Neutrophil (primary cell): ENCODE measurements around the gene ZNF432.

ENCODE experiments used
- H3K27ac ChIP-seq: fragments of 200-600 bp; sonication (generic); 2 replicates; pipeline ENCODE4 v1.5.1; 2016; ENCODE audit warnings: mild to moderate bottlenecking, moderate library complexity
- H3K27me3 ChIP-seq: fragments of 200-600 bp; sonication (generic); 2 replicates; pipeline ENCODE4 v1.6.0; 2016; ENCODE audit warnings: mild to moderate bottlenecking
- H3K36me3 ChIP-seq: fragments of 200-600 bp; sonication (generic); 2 replicates; pipeline ENCODE4 v1.5.1; 2017
- H3K4me1 ChIP-seq, 2 experiments: fragments of 200-600 bp in 1 of 2; sonication (generic) in 1 of 2; 1 replicate in 1 of 2; 2 replicates in 1 of 2; pipeline versions ENCODE4 v1.5.1 to v1.6.1; 2013 to 2016; ENCODE audit warnings: low read depth in 1 of 2, low read length in 1 of 2, mild to moderate bottlenecking in 1 of 2, moderate library complexity in 1 of 2; ENCODE audit not compliant: control insufficient read depth in 1 of 2, insufficient read depth in 1 of 2
- H3K4me3 ChIP-seq, 2 experiments: fragments of 200-600 bp in 1 of 2; sonication (generic) in 1 of 2; 1 replicate in 1 of 2; 2 replicates in 1 of 2; pipeline ENCODE4 v1.5.1; 2013 to 2016; ENCODE audit warnings: low read depth in 1 of 2, low read length in 1 of 2, mild to moderate bottlenecking in 1 of 2, moderate library complexity in 1 of 2
- H3K9me3 ChIP-seq: fragments of 200-600 bp; sonication (generic); 2 replicates; pipeline ENCODE4 v1.5.1; 2016
- CTCF ChIP-seq: fragments of 200-600 bp; sonication (generic); IDR thresholded peaks from 2 replicates; pipeline ENCODE4 v1.5.1; 2016; ENCODE audit warnings: antibody characterized with exemption

The ZNF432 gene

GRCh38 chr19:52020506-52020905, 28.1 kb downstream of the ZNF432 start:
- no peak for TF ChIP-seq CTCF
- Histone ChIP-seq H3K36me3 (peaks cover 26% of the 10 kb centered on the region), H3K4me3 (no peak overlapping the region), H3K9me3 (peaks cover 22% of the 10 kb centered on the region), H3K4me1 (no peaks in the 10 kb centered on the region), H3K27ac (no peak overlapping the region), H3K27me3 (no peaks in the 10 kb centered on the region)

GRCh38 chr19:52010674-52011073, 38.0 kb downstream of the ZNF432 start:
- TF ChIP-seq CTCF: no peak
- Histone ChIP-seq H3K9me3 (peaks cover 4% of the 10 kb centered on the region), H3K4me3 (no peak overlapping the region), H3K4me1 (peaks cover 13% of the 10 kb centered on the region in 2 experiments), H3K27me3 (no peaks in the 10 kb centered on the region), H3K36me3 (no peaks in the 10 kb centered on the region), H3K27ac (no peak overlapping the region)

GRCh38 chr19:52007806-52008557, 40.7 kb downstream of the ZNF432 start, which contains the start of gene ZNF615:
Gene ZNF615, minus strand, starts transcription at chr19:52008211. Its CDS starts 4,500 bp downstream, at chr19:52003711.
- H3K4me3 ChIP-seq: peak within 1 kb of the TSS; percentile 79 to 96
- H3K36me3 ChIP-seq: no peaks in the 10 kb centered on the region
- peaks cover 4% of the 10 kb centered on the region for H3K9me3 ChIP-seq
- TF ChIP-seq CTCF: no peak
- peaks cover 13% of the 10 kb centered on the region in 2 experiments for H3K4me1 ChIP-seq
- no peaks in the 10 kb centered on the region for H3K27me3 ChIP-seq
- H3K27ac ChIP-seq: peak within 1 kb of the TSS; percentile 77

- TF ChIP-seq CTCF: no peak
These were observed 41.2 kb downstream of the ZNF432 start for GRCh38 chr19:52007451-52007805.

DNA sequence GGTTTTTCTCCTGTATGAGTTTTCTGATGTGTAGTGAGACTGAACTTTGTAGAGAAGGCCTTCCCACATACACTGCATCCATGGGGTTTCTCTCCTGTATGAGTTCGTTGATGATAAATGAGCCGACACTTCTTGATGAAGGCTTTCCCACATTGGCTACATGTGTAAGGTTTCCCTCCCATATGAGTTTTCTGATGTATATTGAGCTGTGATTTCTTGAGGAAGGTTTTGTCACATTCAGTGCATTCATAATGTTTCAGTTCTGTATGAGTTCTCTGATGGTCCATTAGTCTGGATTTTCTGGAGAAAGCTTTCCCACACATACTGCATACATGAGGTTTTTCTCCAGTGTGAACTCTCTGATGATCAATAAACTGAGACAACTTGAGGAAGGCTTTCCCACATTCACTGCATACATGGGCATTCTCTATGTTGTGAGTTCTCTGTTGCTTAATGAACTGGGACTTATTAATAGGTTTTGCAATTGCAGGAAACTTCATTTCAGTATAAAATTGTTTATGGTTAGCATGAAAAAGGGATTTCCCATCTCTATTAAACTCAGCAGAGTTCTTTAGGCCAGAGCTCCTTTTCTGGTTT, 54.5 kb downstream of the ZNF432 start:
- Histone ChIP-seq H3K4me1 (no peaks in the 10 kb centered on the region), H3K27me3 (no peaks in the 10 kb centered on the region), H3K4me3 (no peak overlapping the region), H3K9me3 (peaks cover 66% of the 10 kb centered on the region), H3K36me3 (peaks cover 10% of the 10 kb centered on the region), H3K27ac (no peak overlapping the region)
- no peak for TF ChIP-seq CTCF

More at GRCh38 chr19:52007451-52007805, 41.2 kb downstream of the ZNF432 start:
- Histone ChIP-seq H3K27ac (peak overlapping the region; percentile 77), H3K27me3 (no peaks in the 10 kb centered on the region), H3K4me1 (peaks cover 13% of the 10 kb centered on the region in 2 experiments), H3K9me3 (peaks cover 4% of the 10 kb centered on the region), H3K36me3 (peaks cover under 1% of the 10 kb centered on the region), H3K4me3 (peak overlapping the region; percentile 79 to 96)
